Measurements from ENCODE around the gene SLC2A13. TPM values are rescaled to one million over a fixed set of nuclear protein-coding genes. Genes with fewer than 3 reads are reported as not detected.

SLC2A13 gene
- total and polyA plus RNA-seq, 2 donors (not counting 3 experiments of a cell fraction or from before 2014, with no cell fraction given) = 1.2 to 4.9 TPM

DNA sequence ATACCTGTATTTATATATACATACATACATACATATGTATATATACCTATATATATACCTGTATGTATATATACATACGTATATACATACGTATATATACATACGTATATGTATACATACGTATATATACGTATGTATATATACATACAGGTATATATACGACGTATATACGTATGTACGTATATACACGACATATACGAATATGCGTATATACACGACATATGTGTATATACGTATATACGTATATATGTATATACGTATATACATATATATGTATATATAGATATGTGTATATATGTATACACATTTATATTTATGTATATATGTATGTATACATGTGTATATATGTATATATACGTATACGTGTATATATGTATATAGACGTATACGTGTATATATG is 393.5 kb downstream of the SLC2A13 start:
- no peak overlapping the region for H2AFZ ChIP-seq (ENCODE audit: low read depth, low read length)
- no peaks in the 10 kb centered on the region for H3K79me2 ChIP-seq (ENCODE audit: control insufficient read depth, insufficient read depth, low read length)
- H3K27ac ChIP-seq (ENCODE audit: insufficient read depth, low read depth, low read length) = no peak overlapping the region
- intact Hi-C loops (cut with micrococcal nuclease) = no loop called here
- H3K36me3 ChIP-seq (ENCODE audit: control insufficient read depth in 2 of 2, extremely low read depth in 1 of 2, insufficient read depth in 2 of 2, low read length in 2 of 2) = no peaks in the 10 kb centered on the region
- no peak overlapping the region for H3K9ac ChIP-seq (replicated peaks; ENCODE audit: extremely low read depth, insufficient read depth, low read length)
- H3K4me1 ChIP-seq (ENCODE audit: control insufficient read depth, extremely low read depth, insufficient read depth, low read length) = no peaks in the 10 kb centered on the region
- no peaks in the 10 kb centered on the region for H4K20me1 ChIP-seq (replicated peaks; ENCODE audit: control insufficient read depth, extremely low read depth, insufficient read depth, low read length)
- FAIRE-seq (no peak), DNase-seq (ENCODE audit: low read depth, low spot score) (no peak)
- no peaks in the 10 kb centered on the region for H3K27me3 ChIP-seq (ENCODE audit: control insufficient read depth in 2 of 2, insufficient read depth in 2 of 2, low read length in 2 of 2)
- TF ChIP-seq POLR2A (IDR thresholded peaks at IDR 0.05; ENCODE audit: low read depth, low read length) (no peak), POLR2AphosphoS5 (IDR thresholded peaks at IDR 0.05; ENCODE audit: insufficient read depth, low read depth, low read length) (no peak), FOS (IDR thresholded peaks at IDR 0.05; ENCODE audit: borderline replicate concordance, insufficient read depth, low read length) (no peak), GATA2 (IDR thresholded peaks at IDR 0.05; ENCODE audit: insufficient read depth, insufficient read length, low read depth, low read length) (no peak)
- ChIA-PET CTCF (no interaction called here), POLR2A (no interaction called here)
- H3K9me3 ChIP-seq (replicated peaks; ENCODE audit: control insufficient read depth, insufficient read depth, low read length) = no peaks in the 10 kb centered on the region
- BruUV-seq (replicated peaks) = no TSS peak
- no peaks in the 10 kb centered on the region for H3K9me1 ChIP-seq (replicated peaks; ENCODE audit: control insufficient read depth, extremely low read depth, insufficient read depth, low read length)
- no peak overlapping the region for H3K4me2 ChIP-seq (ENCODE audit: insufficient read depth, low read length)
- no peak overlapping the region for H3K4me3 ChIP-seq (replicated peaks in 1 of 3; ENCODE audit: insufficient read depth in 1 of 3, low read depth in 1 of 3, low read length in 3 of 3)
- dilution Hi-C loops (cut with MboI; ENCODE audit: extremely low pct_ligation_motif_present, low sequenced_read_pairs) = no loop called here

Small RNA genes lying within 50 kb of the gene (small RNA-seq; reads per million reads assigned to genes)
- gene RF00414 (ENCODE audit: insufficient read depth, insufficient read length, low read depth, low replicate concordance) = not detected

Other genes starting within 250 kb of the SLC2A13 start
- 1.3 and 2.2 TPM in 2 replicates for gene LRRK2, start 118.9 kb upstream of the SLC2A13 start, total RNA-seq
- 0.16 and 0.26 TPM in 2 replicates for gene LRRK2, start 118.9 kb upstream of the SLC2A13 start, polyA plus RNA-seq